HG03521 (cell line): Measurements from ENCODE around the gene TMEM50A.
"Not testable (repeated sequence)": the region's sequence is repeated elsewhere in the genome, so short reads cannot be mapped to it uniquely, and the experiment has no call there.

Experiments
- ATAC-seq: cut with Tn5 transposase; IDR thresholded peaks from one replicate; pipeline ENCODE4 v1.9.1; 2021; ENCODE audit warnings: mild to moderate bottlenecking, moderate library complexity; ENCODE audit not compliant: unreplicated experiment

TMEM50A gene

DNA sequence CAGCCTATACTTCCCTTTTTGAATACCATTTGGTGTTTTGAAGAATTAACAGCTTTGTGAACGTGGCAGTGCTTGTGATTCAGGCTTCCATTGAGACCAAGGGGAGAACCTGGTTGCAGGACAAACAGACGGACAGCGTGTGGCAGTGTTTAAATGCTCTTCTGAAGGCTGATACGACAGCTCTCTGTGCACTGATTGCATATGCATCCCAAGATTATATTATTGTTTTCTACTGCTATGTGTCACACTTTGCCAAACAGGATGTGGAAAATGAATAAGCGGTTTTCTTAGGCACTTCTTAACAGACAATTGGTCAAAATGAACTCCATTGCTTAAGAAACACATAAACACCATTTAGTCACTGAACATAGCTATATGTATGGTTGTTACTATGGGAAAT, 8.2 kb upstream of the TMEM50A start:
- ATAC-seq, result not testable (repeated sequence)

DNA sequence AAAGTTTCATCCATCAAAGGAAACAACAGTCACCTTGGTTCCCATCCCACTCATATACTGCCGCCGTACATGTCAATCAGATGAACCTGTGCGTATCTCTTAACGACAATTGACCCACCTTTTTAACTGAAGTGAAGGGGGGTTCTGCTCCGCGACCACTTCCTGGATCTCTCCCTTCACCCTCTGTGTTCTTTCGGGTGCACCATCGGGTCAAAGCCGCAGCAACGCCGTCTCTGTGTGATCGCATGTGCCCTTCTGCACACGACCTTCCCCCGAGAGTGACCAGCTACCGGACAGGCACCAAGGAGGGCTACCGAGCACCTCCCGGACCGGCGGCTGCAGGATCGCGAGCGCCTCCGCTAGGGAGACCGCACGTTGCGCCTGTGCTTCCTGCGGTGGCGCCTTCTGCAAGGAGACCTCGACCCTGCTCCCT, 1.2 kb upstream of the TMEM50A start:
- ATAC-seq, result not testable (repeated sequence)

DNA sequence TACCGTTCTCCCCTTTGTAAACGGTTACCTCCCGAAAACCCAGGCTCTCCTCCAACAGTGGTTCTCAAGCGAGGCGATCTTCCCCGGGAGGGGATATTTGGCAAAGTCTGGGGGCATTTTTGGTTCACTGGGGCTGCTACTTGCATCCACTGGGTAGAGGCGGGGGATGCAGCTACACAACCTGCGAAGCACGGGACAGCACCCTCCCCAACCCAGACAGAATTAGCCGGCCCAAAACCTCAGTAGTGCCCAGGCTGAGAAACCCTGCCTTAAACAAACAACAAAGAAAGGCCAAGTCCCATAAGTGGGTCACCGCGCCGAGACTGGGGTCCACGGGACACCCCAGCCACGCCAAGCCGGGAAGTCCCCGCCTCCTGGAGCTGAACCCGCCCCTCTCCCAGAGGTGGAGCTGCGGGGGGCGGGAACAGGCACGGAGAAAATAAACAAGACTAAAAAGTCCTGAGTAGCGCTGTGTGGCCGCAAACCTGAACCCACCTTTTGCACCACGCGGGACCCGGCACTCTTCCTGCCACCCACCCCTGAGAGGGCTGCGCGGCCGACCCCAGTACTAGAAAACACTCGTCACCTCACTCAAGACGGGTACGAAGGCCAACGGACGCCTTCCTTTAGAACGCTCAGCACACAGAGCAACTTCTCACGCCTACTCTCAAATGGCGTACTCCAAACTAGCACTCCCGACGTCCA, 499 bp upstream of the TMEM50A start:
- peak; percentile 30 for ATAC-seq

DNA sequence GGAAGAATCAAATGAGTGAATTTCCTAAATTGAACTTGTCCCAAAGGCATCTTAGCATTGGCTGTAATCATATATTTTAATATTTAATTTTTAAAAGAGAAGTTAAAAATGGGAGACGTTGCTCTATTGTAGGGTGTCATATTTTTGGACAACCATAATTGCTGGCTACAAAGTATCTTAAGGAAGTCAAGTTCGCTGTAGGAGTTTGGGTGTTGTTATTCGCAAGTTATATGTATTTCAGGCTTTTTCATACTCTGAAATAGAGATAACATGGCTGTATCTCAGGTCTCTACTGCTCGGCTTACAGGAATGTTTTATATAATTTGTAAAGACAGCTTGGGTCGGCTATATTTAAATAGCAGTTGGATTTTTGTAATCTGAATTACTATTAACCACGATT, 852 bp downstream of the TMEM50A start:
- ATAC-seq, result no peak

DNA sequence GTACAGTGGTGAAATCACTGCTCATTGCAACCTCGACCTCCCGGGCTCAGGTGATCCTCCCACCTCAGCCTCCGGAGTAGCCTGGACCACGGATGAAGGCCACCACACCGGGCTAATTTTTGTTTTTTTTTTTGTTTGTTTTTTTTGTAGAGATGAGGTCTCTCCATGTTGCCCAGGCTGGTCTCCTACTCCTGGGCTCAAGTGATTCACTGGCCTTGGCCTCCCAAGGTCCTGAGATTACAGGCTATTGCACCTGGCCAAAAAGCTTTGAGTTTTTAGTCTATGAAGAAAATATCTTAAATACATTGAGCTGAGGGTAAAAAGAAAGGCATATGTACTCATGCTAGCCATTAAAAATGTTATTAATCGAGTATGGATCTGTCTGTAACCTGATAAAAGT, 3.6 kb downstream of the TMEM50A start:
- no peak for ATAC-seq

DNA sequence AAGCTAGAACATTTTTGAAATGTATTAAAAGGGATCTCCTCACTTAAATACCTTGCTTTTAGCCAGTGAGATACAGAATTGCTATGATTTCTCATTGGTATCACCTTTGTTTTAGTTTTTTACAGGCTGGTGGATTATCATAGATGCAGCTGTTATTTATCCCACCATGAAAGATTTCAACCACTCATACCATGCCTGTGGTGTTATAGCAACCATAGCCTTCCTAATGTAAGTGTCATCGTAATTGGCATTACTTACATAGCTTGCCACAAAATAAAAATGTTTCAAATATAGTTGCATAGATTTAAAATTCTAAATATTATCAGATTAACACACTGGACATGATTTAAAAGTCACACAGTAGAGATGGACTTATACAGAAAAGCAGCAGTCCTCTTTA, 4.7 kb downstream of the TMEM50A start:
- no peak for ATAC-seq

DNA sequence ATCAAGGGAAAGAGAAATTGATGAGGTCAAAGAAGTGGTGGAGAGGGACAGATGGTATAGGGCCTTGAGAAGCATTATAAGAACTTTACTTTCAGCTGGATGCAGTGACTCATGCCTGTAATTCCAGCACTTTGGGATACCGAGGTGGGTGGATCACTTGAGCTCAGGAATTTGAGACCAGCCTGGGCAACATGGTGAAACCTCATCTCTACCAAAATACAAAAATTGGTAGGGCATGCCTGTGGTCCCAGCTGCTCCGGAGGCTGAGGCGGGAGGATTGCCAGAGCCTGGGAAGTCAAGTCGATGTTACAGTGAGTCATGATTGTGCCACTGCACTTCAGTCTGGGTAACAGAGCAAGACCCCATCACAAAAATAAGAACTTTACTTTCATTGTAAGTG, 5.7 kb downstream of the TMEM50A start:
- ATAC-seq, result no peak

DNA sequence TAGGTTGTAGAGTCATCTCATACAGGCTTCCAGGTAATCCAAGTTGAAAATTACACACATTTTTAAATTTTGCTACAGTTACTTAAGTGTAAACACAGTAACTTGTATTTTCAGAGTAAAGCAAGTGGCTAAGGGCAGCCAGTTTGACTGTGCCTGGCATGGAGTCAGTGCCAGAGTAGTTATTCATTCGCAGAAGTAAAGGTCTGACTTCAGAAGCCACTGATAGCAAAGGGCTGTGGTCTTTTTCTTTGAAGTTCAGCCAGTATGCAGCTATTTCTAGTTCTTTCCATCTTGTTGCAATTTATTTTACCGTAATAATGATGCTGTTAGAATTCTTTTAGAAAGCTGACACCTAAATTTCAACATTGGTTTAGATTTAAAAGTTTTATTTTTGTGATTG, 9.4 kb downstream of the TMEM50A start:
- no peak for ATAC-seq

DNA sequence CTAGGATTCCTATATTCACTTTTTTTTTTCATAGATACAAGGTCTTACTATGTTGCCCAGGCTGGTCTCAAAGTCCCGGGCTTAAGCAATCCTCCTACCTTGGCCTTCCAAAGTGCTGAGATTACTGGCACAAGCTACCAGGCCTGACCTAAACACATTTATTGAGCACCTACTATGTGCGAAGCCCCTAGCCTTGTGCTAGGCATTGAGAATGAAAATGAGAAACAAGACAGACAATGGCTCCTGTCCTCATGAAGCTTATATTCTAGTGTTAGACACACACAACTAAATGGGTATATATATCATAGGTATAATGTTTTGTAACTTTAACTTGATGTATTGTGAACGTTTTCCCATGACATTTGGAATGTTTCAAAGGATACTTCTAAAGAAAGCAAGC, 11.5 kb downstream of the TMEM50A start:
- ATAC-seq, result no peak

DNA sequence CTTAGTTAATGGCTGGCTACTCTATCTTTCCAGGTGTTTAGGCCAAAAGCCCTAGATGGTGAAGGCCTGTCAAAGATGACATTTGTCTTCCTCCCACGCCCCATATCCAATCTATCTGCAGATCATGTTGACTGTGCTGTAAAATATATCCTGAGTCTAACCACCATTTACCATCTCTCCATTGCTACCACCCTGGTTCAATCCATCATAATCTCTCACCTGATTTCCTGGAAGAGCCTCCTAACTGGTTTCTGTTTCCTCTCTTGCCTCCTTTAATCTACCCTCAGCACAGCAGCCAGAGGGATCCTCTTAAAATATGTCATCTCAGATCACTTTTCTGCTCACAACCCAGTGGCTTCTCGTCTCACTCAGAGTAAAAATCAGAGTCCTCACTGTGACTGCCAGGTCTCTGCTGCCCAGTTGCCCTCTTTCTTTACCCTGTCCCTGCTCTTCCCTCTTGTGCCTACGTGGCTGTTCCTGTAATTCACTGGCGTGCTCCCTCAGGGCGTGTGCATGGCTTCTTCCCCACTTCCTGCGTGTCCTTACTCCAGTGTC, 17.8 kb downstream of the TMEM50A start:
- no peak for ATAC-seq

DNA sequence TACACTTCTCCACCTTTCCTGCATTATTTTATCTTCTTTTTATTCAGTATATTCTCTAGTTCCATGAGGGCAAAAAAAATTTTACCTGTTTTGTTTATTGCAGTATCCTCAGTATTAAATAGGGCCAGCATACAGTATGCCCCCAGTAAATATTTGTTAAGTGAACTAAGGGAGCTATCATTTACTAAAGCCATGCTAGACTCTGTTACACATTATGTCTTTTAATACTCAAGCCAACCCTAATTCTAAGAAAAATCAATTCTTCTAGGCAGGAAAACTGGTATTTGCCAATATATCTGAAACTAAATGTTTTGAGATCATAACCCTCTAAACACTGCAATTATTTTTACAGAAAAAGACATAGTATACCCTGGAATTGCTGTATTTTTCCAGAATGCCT, 18.3 kb downstream of the TMEM50A start:
- no peak for ATAC-seq

DNA sequence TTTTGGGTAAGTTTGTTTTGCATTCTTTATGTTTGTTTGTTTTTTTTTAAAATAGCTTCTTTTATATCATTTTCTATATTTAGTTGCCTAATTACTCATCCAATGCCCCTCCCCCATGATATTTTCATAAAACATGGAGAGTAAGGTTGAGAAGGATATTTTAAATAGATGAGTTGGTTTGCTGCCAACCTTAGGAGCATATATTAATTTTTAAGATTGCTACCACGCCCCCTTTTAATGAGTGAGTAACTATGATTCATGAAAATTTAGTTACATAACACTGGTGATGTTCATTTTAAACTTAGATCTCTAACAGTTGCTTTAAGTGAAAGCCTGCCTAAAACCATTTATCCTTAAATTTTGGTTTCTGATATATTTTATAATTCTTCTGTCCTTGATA, 18.7 kb downstream of the TMEM50A start:
- no peak for ATAC-seq

DNA sequence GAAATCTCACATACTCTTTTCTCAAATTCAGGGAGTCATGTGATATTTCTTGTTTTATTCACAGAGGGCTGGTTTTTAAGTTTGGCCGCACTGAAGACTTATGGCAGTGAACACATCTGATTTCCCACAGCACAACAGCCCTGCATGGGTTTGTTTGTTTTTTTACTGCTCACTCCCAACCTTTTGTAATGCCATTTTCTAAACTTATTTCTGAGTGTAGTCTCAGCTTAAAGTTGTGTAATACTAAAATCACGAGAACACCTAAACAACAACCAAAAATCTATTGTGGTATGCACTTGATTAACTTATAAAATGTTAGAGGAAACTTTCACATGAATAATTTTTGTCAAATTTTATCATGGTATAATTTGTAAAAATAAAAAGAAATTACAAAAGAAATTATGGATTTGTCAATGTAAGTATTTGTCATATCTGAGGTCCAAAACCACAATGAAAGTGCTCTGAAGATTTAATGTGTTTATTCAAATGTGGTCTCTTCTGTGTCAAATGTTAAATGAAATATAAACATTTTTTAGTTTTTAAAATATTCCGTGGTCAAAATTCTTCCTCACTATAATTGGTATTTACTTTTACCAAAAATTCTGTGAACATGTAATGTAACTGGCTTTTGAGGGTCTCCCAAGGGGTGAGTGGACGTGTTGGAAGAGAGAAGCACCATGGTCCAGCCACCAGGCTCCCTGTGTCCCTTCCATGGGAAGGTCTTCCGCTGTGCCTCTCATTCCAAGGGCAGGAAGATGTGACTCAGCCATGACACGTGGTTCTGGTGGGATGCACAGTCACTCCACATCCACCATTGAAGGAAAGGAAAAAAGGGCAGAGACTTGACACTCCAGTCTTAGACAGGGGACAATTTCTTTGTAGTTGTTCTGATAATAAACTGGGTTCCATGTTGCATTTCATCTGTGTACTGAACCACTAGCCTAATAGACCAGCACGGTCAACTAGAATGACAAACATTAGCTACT, 22.8 kb downstream of the TMEM50A start:
- no peak for ATAC-seq

DNA sequence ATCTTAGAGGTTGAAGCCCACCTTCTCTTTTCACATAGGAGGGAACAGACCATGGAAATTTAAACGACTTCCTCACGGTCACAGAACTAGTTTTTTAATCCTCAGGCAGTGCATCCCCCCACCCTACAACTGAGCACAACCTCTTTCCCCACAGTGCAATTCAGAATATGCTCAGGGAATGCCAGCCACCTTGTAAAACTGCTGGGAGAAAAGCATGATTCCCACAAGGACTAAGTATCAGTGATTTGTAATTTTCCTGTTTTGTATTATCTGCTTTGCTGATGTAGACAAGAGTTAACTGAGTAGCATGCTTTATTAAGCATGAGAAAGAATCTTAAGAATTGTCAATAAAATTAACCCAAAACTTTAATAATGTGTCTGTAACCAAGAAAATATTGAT, 23.8 kb downstream of the TMEM50A start:
- ATAC-seq, result no peak

DNA sequence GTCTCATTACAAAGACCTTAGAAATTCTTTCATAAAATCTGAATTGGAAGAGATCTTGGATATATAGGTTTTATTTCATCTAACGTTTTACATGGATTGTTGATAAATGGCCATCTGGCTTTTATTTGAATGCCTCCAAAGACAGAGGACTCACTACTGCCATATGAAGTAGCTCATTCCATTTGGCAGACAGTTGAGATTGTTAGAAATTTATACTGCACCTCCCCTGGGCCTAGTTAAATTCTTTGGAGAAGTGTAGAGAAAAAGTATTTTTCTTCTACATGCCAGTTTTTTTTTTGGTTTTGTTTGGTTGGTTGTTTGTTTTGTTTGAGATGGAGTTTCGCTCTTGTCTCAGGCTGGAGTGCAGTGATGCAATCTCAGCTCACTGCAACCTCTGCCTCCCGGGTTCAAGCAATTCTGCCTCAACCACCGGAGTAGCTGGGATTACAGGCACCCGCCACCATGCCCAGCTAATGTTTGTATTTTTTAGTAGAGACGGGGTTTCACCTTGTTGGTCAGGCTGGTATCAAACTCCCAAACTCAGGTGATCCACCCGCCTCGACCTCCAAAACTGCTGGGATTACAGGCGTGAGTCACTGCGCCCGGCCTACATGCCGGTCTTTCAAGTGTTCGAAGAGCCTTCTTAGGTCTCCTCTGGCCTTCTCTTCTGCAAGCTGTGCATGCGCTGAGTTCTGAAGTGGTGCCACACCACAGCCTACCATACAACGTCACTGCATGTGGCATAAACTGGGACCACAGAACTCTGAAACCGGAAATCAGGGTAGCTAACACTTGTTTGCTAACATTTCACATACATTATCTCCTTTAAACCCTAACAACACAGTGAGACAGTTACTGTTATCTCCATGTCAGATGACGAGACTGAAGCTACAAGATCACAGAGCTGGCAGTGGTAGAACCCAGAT, 24.8 kb downstream of the TMEM50A start:
- not testable (repeated sequence) for ATAC-seq

DNA sequence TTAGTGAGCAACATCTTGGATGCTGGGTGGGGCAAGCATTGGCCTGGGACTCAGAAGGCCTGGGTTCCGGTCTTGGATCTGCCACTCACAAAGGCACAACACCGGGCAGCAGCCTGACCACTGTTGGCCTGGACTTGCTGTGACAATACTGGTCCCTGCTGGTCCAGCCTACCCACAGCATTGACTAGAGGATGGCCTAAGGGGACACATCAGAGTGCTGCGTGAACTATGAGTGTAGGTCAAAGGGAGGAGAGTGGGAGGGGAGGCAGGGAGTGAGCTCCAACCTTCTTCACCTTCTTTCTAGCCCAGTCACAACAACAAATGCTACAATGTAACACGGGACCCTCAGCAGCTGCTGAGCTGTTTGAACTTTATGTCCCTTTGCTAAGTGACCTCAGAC, 31.1 kb downstream of the TMEM50A start:
- ATAC-seq, result no peak

DNA sequence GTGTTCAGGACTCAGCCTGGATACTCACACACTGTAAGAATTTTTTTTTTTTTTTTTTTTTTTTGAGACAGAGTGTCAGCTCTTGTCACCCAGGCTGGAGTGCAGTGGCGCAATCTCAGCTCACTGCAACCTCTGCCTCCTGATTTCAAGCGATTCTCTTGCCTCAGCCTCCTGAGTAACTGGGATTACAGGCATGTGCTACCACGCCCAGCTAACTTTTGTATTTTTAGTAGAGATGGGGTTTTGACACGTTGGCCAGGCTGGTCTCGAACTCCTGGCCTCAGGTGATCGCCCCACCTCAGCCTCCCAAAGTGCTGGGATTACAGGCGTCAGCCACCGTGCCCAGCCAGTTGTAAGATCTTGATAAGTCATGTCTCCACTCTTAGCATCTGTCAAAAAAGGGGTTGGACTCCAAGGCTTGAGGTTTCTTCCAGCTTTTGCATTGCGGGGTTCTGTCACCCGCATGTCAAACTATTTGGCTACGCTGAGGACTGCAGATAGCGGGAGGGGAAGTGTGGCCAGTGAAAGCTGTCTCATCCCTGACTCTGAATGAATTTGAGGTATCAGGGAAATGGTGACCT, 31.6 kb downstream of the TMEM50A start:
- not testable (repeated sequence) for ATAC-seq

DNA sequence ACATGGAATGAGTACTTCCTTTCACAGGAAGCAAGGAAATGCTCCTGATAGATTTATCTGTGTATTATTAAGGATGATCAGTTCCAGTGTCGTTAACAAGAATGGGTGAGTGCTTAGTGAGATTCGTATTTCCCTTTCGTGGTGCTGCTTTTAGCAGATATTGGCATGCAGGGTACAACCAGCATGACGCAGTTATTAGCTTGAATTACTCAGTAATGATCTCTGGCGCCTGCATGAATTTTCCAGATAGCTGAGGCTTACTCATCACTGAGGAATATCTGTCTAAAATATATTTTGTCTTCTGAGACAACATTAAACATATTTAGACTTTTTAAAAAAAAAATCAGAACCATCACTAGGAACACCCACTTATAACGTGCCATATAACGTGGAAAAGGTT, 33.6 kb downstream of the TMEM50A start:
- not testable (repeated sequence) for ATAC-seq

DNA sequence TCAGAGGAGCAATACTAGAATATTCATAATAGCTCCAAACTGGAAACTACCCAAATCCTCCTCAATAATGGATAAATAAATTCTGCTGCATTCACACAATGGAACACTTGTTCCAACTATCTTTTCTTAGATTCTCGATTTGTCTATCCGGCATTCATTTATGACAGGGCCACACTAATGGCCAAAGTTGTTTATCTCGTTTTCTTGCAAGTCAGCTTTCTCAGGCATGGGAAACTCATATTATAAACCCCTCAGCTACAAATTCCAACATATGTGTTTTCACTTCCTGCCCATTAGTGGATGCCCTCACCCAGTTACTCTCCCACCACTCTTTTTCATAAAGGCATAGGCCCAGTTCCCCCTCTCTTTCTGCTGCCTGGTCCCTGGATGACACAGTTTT, 40.2 kb downstream of the TMEM50A start:
- not testable (repeated sequence) for ATAC-seq

DNA sequence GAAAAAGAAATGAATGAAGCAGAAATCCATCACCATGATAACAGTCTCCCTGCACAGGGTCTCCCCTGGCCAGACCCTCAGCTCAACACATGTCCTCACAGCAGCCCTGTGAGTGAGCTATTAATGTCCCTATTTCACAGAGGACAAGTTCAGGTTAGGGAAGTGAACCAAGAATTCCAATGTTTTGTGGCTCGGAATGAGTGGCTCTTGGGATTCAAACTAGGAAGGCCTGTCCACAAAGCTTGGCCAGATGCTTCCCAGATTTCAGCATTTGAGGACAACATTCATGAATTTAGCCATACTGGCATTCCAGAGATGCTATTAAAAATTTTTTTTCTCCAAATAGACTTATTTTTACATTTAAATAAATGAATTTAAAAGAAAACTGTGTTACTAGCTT, 44.4 kb downstream of the TMEM50A start:
- ATAC-seq, result not testable (repeated sequence)
